HCT116 (cell line): Measurements from ENCODE around the gene P2RY14. TPM values are rescaled to one million over a fixed set of nuclear protein-coding genes. Genes with fewer than 3 reads are reported as not detected.

Experiments
- ATAC-seq: fragments of 200-7000 bp; cut with Tn5 transposase; 2 replicates; pipeline ENCODE4 v1.9.1; 2020; ENCODE audit warnings: mild to moderate bottlenecking, moderate library complexity
- BruUV-seq: library from RNA; stranded (reverse); fragments of 400-500 nt; replicated peaks from 2 replicates; lab custom pipeline; 2021; lab: Mats Ljungman, UMichigan
- CTCF ChIA-PET: fragments of 300-600 bp; sonication (Branson Sonifier 250); formaldehyde crosslinking; loops from one replicate; lab custom pipeline; 2021; ENCODE audit warnings: antibody characterized with exemption; lab: Charles Lee
- POLR2A ChIA-PET: fragments of 300-600, 350-600 bp; sonication (Branson Sonifier 250); formaldehyde crosslinking; loops from one replicate; lab custom pipeline; 2021; ENCODE audit warnings: antibody characterized with exemption; lab: Charles Lee
- RAD21 ChIA-PET, 2 experiments: fragments of 300-600 bp; sonication (Branson Sonifier 250); formaldehyde crosslinking; loops; one replicate each; lab custom pipeline; 2023; ENCODE audit warnings: low total read pairs in 2 of 2; ENCODE audit not compliant: uncharacterized antibody in 2 of 2, unreplicated experiment in 2 of 2, low non-redundant PET in 1 of 2; lab: Charles Lee
- DNase-seq: peaks from one replicate; pipeline ENCODE4 v3.0.0-alpha.2; 2010; ENCODE audit warnings: low read depth, low spot score
- H2AFZ ChIP-seq: fragments of 200-600 bp; shearing (Covaris generic), sonication (generic); 2 replicates; pipeline ENCODE4 v1.6.1; 2017; ENCODE audit warnings: low read depth, mixed run types, mixed read lengths, antibody characterized with exemption, low read length; ENCODE audit not compliant: poor library complexity, severe bottlenecking
- H3K27ac ChIP-seq: 2 replicates; pipeline ENCODE4 v1.5.1; 2012; ENCODE audit warnings: low read depth, low read length
- H3K27me3 ChIP-seq: fragments of 200-600 bp; sonication (generic); 2 replicates; pipeline ENCODE4 v1.6.1; 2016; ENCODE audit warnings: mixed run types, low read length, mixed read lengths; ENCODE audit not compliant: insufficient read depth
- H3K36me3 ChIP-seq, 2 experiments: fragments of 200-500 bp in 1 of 2; fragments of 200-600 bp in 1 of 2; sonication (Bioruptor generic) in 1 of 2; sonication (generic) in 1 of 2; 2 replicates each; pipeline versions ENCODE4 v1.5.1 to v1.6.1; 2014 to 2016; ENCODE audit warnings: low read length in 2 of 2, inconsistent platforms in 1 of 2, mixed read lengths in 1 of 2, mixed run types in 1 of 2; ENCODE audit not compliant: insufficient read depth in 2 of 2, control insufficient read depth in 1 of 2
- H3K4me1 ChIP-seq, 2 experiments: fragments of 200-600 bp in 1 of 2; sonication (generic) in 1 of 2; 2 replicates each; pipeline versions ENCODE4 v1.5.1 to v1.6.1; 2012 to 2017; ENCODE audit warnings: low read length in 2 of 2, inconsistent platforms in 1 of 2, mild to moderate bottlenecking in 1 of 2, mixed read lengths in 1 of 2, mixed run types in 1 of 2, moderate library complexity in 1 of 2; ENCODE audit not compliant: insufficient read depth in 2 of 2, control insufficient read depth in 1 of 2
- H3K4me2 ChIP-seq: fragments of 200-600 bp; sonication (generic); 2 replicates; pipeline ENCODE4 v1.6.1; 2017; ENCODE audit warnings: mixed run types, low read length, mixed read lengths
- H3K4me3 ChIP-seq, 2 experiments: fragments of 200-600 bp in 1 of 2; sonication (generic) in 1 of 2; replicated peaks in 1 of 2; 2 replicates each; pipeline ENCODE4 v1.5.1; 2011 to 2016; ENCODE audit warnings: low read length in 2 of 2, control low read depth in 1 of 2, low read depth in 1 of 2, mild to moderate bottlenecking in 1 of 2, mixed read lengths in 1 of 2, mixed run types in 1 of 2
- H3K79me2 ChIP-seq: fragments of 200-600 bp; sonication (generic); 2 replicates; pipeline ENCODE4 v1.6.1; 2017; ENCODE audit warnings: mild to moderate bottlenecking, mixed run types, low read length, moderate library complexity, mixed read lengths; ENCODE audit not compliant: insufficient read depth
- H3K9ac ChIP-seq: fragments of 200-600 bp; sonication (generic); 2 replicates; pipeline ENCODE4 v1.6.1; 2016; ENCODE audit warnings: low read length, mixed read lengths
- H3K9me2 ChIP-seq: fragments of 200-600 bp; sonication (generic), shearing (Covaris generic); 2 replicates; pipeline ENCODE4 v1.6.1; 2017; ENCODE audit warnings: mixed run types, mild to moderate bottlenecking, moderate library complexity; ENCODE audit not compliant: insufficient read depth
- H3K9me3 ChIP-seq, 2 experiments: fragments of 200-500 bp in 1 of 2; fragments of 200-600 bp in 1 of 2; sonication (Bioruptor generic) in 1 of 2; sonication (generic) in 1 of 2; 2 replicates each; pipeline ENCODE4 v1.6.1; 2014 to 2017; ENCODE audit warnings: low read length in 2 of 2, mixed read lengths in 2 of 2, inconsistent platforms in 1 of 2, low read depth in 1 of 2, mild to moderate bottlenecking in 1 of 2, mixed run types in 1 of 2, moderate library complexity in 1 of 2; ENCODE audit not compliant: control insufficient read depth in 1 of 2, insufficient read depth in 1 of 2
- H4K20me1 ChIP-seq: fragments of 200-600 bp; sonication (generic), shearing (Covaris generic); 2 replicates; pipeline ENCODE4 v1.6.1; 2017; ENCODE audit warnings: mixed run types, mild to moderate bottlenecking, moderate library complexity; ENCODE audit not compliant: insufficient read depth
- FOSL1 ChIP-seq: IDR thresholded peaks from 2 replicates; pipeline ENCODE4 v1.6.1; 2012; ENCODE audit warnings: low read depth
- POLR2A ChIP-seq: IDR thresholded peaks from 2 replicates; pipeline ENCODE4 v1.7.0; 2011; ENCODE audit warnings: borderline replicate concordance; ENCODE audit not compliant: insufficient read depth, insufficient read length; ENCODE audit errors: extremely low read depth
- ZBTB33 ChIP-seq: IDR thresholded peaks from 2 replicates; pipeline ENCODE4 v1.6.1; 2011; ENCODE audit warnings: mild to moderate bottlenecking, low read length, moderate library complexity; ENCODE audit not compliant: insufficient replicate concordance; ENCODE audit errors: extremely low read depth
- intact Hi-C: fragments of 100-400 bp; cut with micrococcal nuclease; formaldehyde crosslinking; loops from 2 replicates; pipeline ENCODE4 v1.10.0; 2022
- total RNA-seq: library from RNA; stranded (reverse); gene quantifications from one replicate; pipeline ENCODE4 v1.2.1, GENCODE V29; 2021; ENCODE audit not compliant: unreplicated experiment

Gene P2RY14
- total RNA-seq, 1 experiment from 2014 or later = not detected

- CTCF ChIA-PET = no interaction called here
- TF ChIP-seq FOSL1 (0 out of 2 replicates have a peak, but pooled peaks have one; percentile 9), POLR2A (no peak)
- DNase-seq (no peak), ATAC-seq (no peak)
- RAD21 ChIA-PET = no interaction called here
- intact Hi-C loops = no loop called here
- Histone ChIP-seq H2AFZ (no peak overlapping the region), H3K4me2 (no peak overlapping the region), H4K20me1 (no peaks in the 10 kb centered on the region), H3K79me2 (no peaks in the 10 kb centered on the region), H3K36me3 (no peaks in the 10 kb centered on the region), H3K27ac (no peak overlapping the region), H3K4me1 (peaks cover 26 to 57% of the 10 kb centered on the region in 2 experiments), H3K9me2 (no peaks in the 10 kb centered on the region), H3K9me3 (no peaks in the 10 kb centered on the region), H3K27me3 (no peaks in the 10 kb centered on the region), H3K4me3 (no peak overlapping the region), H3K9ac (no peak overlapping the region)
- POLR2A ChIA-PET = interaction anchor here (1.7 kb wide), 1 partner anchor 9 kb away, joined by 4 read pairs; the partner anchor contains the start of gene GPR87
- BruUV-seq = no TSS peak
Observed at GRCh38 chr3:151307583-151308488, 29.5 kb upstream of the P2RY14 start.

- H3K9ac ChIP-seq = no peak overlapping the region
- H3K27me3 ChIP-seq = no peaks in the 10 kb centered on the region
- no peaks in the 10 kb centered on the region for H3K9me2 ChIP-seq
- H3K4me1 ChIP-seq = peaks cover 26 to 57% of the 10 kb centered on the region in 2 experiments
- H2AFZ ChIP-seq = no peak overlapping the region
- ATAC-seq = no peak
- ChIA-PET CTCF (no interaction called here), RAD21 (no interaction called here), POLR2A (interaction anchor here (1.7 kb wide), 1 partner anchor 10 kb away, joined by 4 read pairs; the partner anchor contains the start of gene GPR87)
- H3K9me3 ChIP-seq = no peaks in the 10 kb centered on the region
- no peak overlapping the region for H3K4me3 ChIP-seq
- peak overlapping the region; percentile 72 for H3K4me2 ChIP-seq
- no peaks in the 10 kb centered on the region for H3K36me3 ChIP-seq
- H3K79me2 ChIP-seq = no peaks in the 10 kb centered on the region
- H3K27ac ChIP-seq = no peak overlapping the region
- H4K20me1 ChIP-seq = no peaks in the 10 kb centered on the region
- intact Hi-C loops = no loop called here
- no peak for DNase-seq
- no peak for TF ChIP-seq ZBTB33
- TF ChIP-seq, all 23 proteins: peak for 0
- no TSS peak for BruUV-seq
Observed at GRCh38 chr3:151307131-151307530, 28.8 kb upstream of the P2RY14 start.
